Esophagus muscularis mucosa (tissue), 3 donors: Measurements from ENCODE around the gene RFX7.

ENCODE experiments used
- POLR2A ChIP-seq: fragments of 450-650 bp; IDR thresholded peaks from one replicate; pipeline ENCODE4 v1.6.1; 2017; ENCODE audit warnings: antibody characterized with exemption, moderate library complexity, mild to moderate bottlenecking, low read depth
- POLR2AphosphoS5 ChIP-seq, 2 donors: sonication (generic); formaldehyde crosslinking; IDR thresholded peaks; one replicate each; pipeline ENCODE4 v1.6.1; 2017; ENCODE audit warnings: antibody characterized with exemption in 2 of 2
- TF ChIP-seq, protein P1 (sequence below), 3 experiments: fragments of 200-600 bp in 2 of 3; fragments of 450-650 bp in 1 of 3; sonication (generic) in 2 of 3; IDR thresholded peaks; one replicate each; pipeline ENCODE4 v1.5.1; 2017 to 2019; ENCODE audit warnings: antibody characterized with exemption in 3 of 3, mild to moderate bottlenecking in 2 of 3, moderate library complexity in 1 of 3

DNA sequence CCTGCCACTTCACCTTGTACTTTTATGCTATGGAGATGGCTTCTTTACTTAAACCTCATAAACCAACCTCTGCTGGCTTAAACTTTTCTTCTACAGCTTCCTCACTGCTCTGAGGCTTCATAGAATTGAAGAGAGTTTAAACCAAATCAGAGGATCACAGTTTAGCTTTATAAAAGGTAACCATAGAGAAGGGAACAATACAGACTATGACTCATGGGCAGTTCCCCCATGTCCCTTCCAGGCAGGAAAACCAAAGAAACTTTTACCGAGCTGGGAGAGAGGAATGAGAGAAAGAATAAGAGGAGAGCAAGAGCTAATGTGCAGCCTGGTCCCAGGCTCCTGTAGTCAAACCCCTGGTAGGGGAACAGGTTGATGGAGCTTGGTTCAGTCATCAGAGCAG lies 196.3 kb downstream of the RFX7 start:
- TF ChIP-seq POLR2A (no peak), POLR2AphosphoS5 (IDR thresholded peaks at IDR 0.05) (no peak)
- TF ChIP-seq, protein P1, sequence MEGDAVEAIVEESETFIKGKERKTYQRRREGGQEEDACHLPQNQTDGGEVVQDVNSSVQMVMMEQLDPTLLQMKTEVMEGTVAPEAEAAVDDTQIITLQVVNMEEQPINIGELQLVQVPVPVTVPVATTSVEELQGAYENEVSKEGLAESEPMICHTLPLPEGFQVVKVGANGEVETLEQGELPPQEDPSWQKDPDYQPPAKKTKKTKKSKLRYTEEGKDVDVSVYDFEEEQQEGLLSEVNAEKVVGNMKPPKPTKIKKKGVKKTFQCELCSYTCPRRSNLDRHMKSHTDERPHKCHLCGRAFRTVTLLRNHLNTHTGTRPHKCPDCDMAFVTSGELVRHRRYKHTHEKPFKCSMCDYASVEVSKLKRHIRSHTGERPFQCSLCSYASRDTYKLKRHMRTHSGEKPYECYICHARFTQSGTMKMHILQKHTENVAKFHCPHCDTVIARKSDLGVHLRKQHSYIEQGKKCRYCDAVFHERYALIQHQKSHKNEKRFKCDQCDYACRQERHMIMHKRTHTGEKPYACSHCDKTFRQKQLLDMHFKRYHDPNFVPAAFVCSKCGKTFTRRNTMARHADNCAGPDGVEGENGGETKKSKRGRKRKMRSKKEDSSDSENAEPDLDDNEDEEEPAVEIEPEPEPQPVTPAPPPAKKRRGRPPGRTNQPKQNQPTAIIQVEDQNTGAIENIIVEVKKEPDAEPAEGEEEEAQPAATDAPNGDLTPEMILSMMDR (IDR thresholded peaks at IDR 0.05): no peak
